Measurements from ENCODE around the gene KCNH8.
A peak's percentile ranks its signal among the peaks of the same experiment; 100 is the strongest.

The KCNH8 gene

DNA sequence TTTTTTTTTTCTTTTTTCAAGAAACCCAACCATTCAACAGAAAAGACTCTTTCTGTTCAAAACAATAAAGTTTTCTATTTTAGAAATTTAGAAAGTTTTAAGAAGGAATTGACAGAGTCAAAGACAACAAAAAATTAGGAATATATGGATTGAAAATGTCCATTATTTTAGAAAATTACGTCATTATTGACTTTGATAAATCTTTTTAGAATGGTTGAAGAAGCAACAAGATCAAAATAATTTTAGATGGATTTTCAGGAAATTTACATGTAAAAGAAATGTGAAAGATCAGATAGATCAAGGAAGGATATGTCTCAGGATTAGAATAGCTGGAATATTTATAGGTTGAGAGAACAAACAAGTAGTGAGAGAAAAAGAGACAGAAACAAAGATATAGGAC lies 8.4 kb upstream of the KCNH8 start:
- 100% methylated on average over 1 of the region's 1 CpG for WGBS (ENCODE audit: extremely low coverage, insufficient coverage, low lambda C conversion rate)
- no peak overlapping the region for H3K27ac ChIP-seq (ENCODE audit: low read depth, low read length)
- no peak overlapping the region for H3K4ac ChIP-seq (ENCODE audit: low read depth, low read length)
- H3K4me1 ChIP-seq (ENCODE audit: control insufficient read depth, low read depth, low read length), result no peaks in the 10 kb centered on the region
- H3K36me3 ChIP-seq (ENCODE audit: control insufficient read depth, insufficient read depth, low read length), result no peaks in the 10 kb centered on the region
- H3K9ac ChIP-seq (ENCODE audit: low read length), result no peak overlapping the region
- no peaks in the 10 kb centered on the region for H3K27me3 ChIP-seq (ENCODE audit: insufficient read depth, low read length, poor library complexity)
- no peak overlapping the region for H2BK15ac ChIP-seq (replicated peaks; ENCODE audit: low read depth)
- H3K4me3 ChIP-seq (ENCODE audit: low read length), result no peak overlapping the region
- no peak overlapping the region for H2BK5ac ChIP-seq (ENCODE audit: low read length)
- no peak overlapping the region for H2BK120ac ChIP-seq (ENCODE audit: low read depth, low read length)
- H3K56ac ChIP-seq (ENCODE audit: low read length), result no peak overlapping the region
- no peak overlapping the region for H3K18ac ChIP-seq (ENCODE audit: low read length)
- H3K79me2 ChIP-seq (ENCODE audit: control insufficient read depth, insufficient read depth, low read length), result no peaks in the 10 kb centered on the region
- H3K23ac ChIP-seq (ENCODE audit: low read length), result no peak overlapping the region
- H3K4me2 ChIP-seq (ENCODE audit: low read length), result no peak overlapping the region
- H3K79me1 ChIP-seq (ENCODE audit: low read length), result no peaks in the 10 kb centered on the region
- H4K8ac ChIP-seq (ENCODE audit: low read depth, low read length), result no peak overlapping the region
- no peak for DNase-seq
- H2AK5ac ChIP-seq (ENCODE audit: low read length), result no peak overlapping the region
- no peak overlapping the region for H4K5ac ChIP-seq (ENCODE audit: low read length)

DNA sequence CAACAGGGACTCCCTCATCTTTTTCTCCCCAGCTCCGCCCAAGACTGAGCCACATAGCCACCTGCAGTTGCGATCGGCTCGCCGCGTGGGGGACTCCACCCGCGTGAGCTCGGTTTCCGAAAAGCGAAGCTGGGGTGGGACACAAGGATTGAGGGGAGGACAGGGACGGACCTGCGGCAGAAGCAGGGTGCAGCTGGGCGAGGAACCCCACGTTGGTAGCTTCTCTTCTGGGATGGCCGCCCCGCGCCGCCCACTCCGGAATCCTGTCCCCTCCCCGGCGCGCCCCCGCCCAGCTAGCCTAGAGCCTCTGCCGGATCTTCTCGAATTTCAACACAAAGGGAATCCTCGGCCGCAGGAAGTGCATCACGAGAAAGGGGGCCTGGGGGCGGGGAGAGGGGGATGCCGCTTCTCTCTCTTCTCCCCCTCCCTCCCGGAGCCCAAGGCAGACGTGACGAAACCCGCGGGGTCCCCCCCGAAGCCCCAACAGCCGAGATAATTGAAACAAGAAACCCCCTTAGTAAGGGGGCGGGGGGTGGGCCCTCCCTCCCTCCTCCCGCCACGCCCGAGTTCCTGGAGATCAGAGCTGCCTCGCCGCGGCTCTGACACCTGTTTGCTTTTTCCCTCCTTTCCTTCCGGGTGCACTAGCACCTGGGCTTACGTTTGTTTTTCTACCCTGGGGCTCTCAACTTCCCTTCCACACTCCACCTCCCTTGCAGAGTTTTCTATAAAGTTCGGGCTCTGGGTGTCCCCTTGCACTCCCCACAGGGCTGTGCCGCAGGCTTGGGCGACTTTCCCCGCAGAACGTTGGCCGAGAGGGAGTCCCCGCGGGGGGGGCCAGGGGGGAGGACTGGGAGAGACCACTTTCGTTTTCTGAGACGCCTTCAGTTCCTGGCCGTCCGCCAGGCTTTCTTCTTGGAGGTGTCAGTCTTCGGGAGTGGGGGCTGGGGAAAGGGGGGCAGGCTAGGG lies 1.3 kb upstream of the KCNH8 start:
- H3K23ac ChIP-seq (ENCODE audit: low read length), result no peak overlapping the region
- peak overlapping the region; percentile 80 for H3K4me2 ChIP-seq (ENCODE audit: low read length)
- no peak overlapping the region for H3K4ac ChIP-seq (ENCODE audit: low read depth, low read length)
- peaks cover 2% of the 10 kb centered on the region for H3K4me1 ChIP-seq (ENCODE audit: control insufficient read depth, low read depth, low read length)
- H3K56ac ChIP-seq (ENCODE audit: low read length), result peak overlapping the region; percentile 96
- H3K9ac ChIP-seq (ENCODE audit: low read length), result peak overlapping the region; percentile 84
- H4K8ac ChIP-seq (ENCODE audit: low read depth, low read length), result no peak overlapping the region
- H3K79me2 ChIP-seq (ENCODE audit: control insufficient read depth, insufficient read depth, low read length), result no peaks in the 10 kb centered on the region
- H3K18ac ChIP-seq (ENCODE audit: low read length), result peak overlapping the region; percentile 81
- H3K4me3 ChIP-seq (ENCODE audit: low read length), result peak overlapping the region; percentile 90
- WGBS (ENCODE audit: extremely low coverage, insufficient coverage, low lambda C conversion rate), result no CpG with 5 or more reads among the region's 60 CpGs
- no peak overlapping the region for H2BK120ac ChIP-seq (ENCODE audit: low read depth, low read length)
- peak overlapping the region; percentile 72 for H2BK5ac ChIP-seq (ENCODE audit: low read length)
- peak; percentile 95 for DNase-seq
- H2BK15ac ChIP-seq (replicated peaks; ENCODE audit: low read depth), result no peak overlapping the region
- no peaks in the 10 kb centered on the region for H3K27me3 ChIP-seq (ENCODE audit: insufficient read depth, low read length, poor library complexity)
- H2AK5ac ChIP-seq (ENCODE audit: low read length), result no peak overlapping the region
- no peaks in the 10 kb centered on the region for H3K36me3 ChIP-seq (ENCODE audit: control insufficient read depth, insufficient read depth, low read length)
- no peak overlapping the region for H4K5ac ChIP-seq (ENCODE audit: low read length)
- H3K79me1 ChIP-seq (ENCODE audit: low read length), result peaks cover 1% of the 10 kb centered on the region
- H3K27ac ChIP-seq (ENCODE audit: low read depth, low read length), result peak overlapping the region; percentile 73

DNA sequence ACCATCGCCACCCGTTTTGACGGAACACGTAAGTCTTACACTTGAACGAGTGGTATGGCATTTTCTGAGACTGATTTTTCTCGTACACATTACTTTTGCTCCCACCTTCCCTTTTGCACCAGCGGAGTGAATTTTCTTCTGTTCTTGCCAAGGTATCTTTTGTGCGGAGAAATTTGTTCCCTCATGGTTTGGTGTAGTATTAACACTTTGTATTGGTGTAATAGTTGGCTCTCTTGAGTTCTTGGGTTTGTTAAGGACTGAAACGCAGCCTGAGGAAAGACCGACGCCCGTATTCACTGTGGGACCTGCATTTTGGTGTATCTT lies 420 bp downstream of the KCNH8 start:
- no peaks in the 10 kb centered on the region for H3K79me2 ChIP-seq (ENCODE audit: control insufficient read depth, insufficient read depth, low read length)
- no peak overlapping the region for H3K4ac ChIP-seq (ENCODE audit: low read depth, low read length)
- no peak overlapping the region for H2AK5ac ChIP-seq (ENCODE audit: low read length)
- no peaks in the 10 kb centered on the region for H3K27me3 ChIP-seq (ENCODE audit: insufficient read depth, low read length, poor library complexity)
- H4K8ac ChIP-seq (ENCODE audit: low read depth, low read length), result no peak overlapping the region
- peak overlapping the region; percentile 56 for H3K4me2 ChIP-seq (ENCODE audit: low read length)
- no peak overlapping the region for H3K27ac ChIP-seq (ENCODE audit: low read depth, low read length)
- H3K18ac ChIP-seq (ENCODE audit: low read length), result no peak overlapping the region
- WGBS (ENCODE audit: extremely low coverage, insufficient coverage, low lambda C conversion rate), result no CpG with 5 or more reads among the region's 12 CpGs
- no peak overlapping the region for H3K23ac ChIP-seq (ENCODE audit: low read length)
- H2BK15ac ChIP-seq (replicated peaks; ENCODE audit: low read depth), result no peak overlapping the region
- H3K79me1 ChIP-seq (ENCODE audit: low read length), result peaks cover 1% of the 10 kb centered on the region
- no peak overlapping the region for H2BK120ac ChIP-seq (ENCODE audit: low read depth, low read length)
- no peak overlapping the region for H4K5ac ChIP-seq (ENCODE audit: low read length)
- no peaks in the 10 kb centered on the region for H3K36me3 ChIP-seq (ENCODE audit: control insufficient read depth, insufficient read depth, low read length)
- H2BK5ac ChIP-seq (ENCODE audit: low read length), result no peak overlapping the region
- H3K9ac ChIP-seq (ENCODE audit: low read length), result peak overlapping the region; percentile 48
- H3K56ac ChIP-seq (ENCODE audit: low read length), result peak overlapping the region; percentile 88
- H3K4me1 ChIP-seq (ENCODE audit: control insufficient read depth, low read depth, low read length), result peaks cover 2% of the 10 kb centered on the region
- peak; percentile 29 for DNase-seq
- H3K4me3 ChIP-seq (ENCODE audit: low read length), result peak overlapping the region; percentile 43

DNA sequence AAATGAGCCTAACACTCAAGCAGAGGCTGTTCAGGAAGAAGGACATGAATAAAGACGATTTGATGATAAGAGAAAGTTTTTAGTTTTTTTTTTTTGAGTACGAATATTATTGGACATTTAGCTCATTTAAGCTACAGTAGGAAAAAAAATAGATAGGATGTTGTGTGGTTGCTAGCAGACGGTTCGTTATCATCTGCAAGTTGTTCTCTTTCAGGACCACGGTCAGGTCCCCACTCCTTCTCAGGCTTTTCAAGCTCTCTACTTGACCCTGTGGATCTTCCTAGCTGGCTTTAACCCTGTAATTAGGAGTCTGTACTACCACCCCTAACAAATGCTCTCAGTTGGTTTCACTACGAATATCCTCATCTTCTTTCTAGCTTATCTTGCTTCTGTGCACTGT lies 1.1 kb downstream of the KCNH8 start:
- Histone ChIP-seq H3K9ac (ENCODE audit: low read length) (no peak overlapping the region), H2AK5ac (ENCODE audit: low read length) (no peak overlapping the region), H2BK15ac (replicated peaks; ENCODE audit: low read depth) (no peak overlapping the region), H3K4me3 (ENCODE audit: low read length) (no peak overlapping the region), H3K27me3 (ENCODE audit: insufficient read depth, low read length, poor library complexity) (no peaks in the 10 kb centered on the region), H3K4me2 (ENCODE audit: low read length) (no peak overlapping the region), H3K79me2 (ENCODE audit: control insufficient read depth, insufficient read depth, low read length) (no peaks in the 10 kb centered on the region), H3K27ac (ENCODE audit: low read depth, low read length) (no peak overlapping the region), H2BK5ac (ENCODE audit: low read length) (no peak overlapping the region), H3K23ac (ENCODE audit: low read length) (no peak overlapping the region), H3K18ac (ENCODE audit: low read length) (no peak overlapping the region), H3K36me3 (ENCODE audit: control insufficient read depth, insufficient read depth, low read length) (no peaks in the 10 kb centered on the region), H3K4me1 (ENCODE audit: control insufficient read depth, low read depth, low read length) (peaks cover 2% of the 10 kb centered on the region), H4K5ac (ENCODE audit: low read length) (no peak overlapping the region), H3K56ac (ENCODE audit: low read length) (no peak overlapping the region), H4K8ac (ENCODE audit: low read depth, low read length) (no peak overlapping the region), H2BK120ac (ENCODE audit: low read depth, low read length) (no peak overlapping the region), H3K79me1 (ENCODE audit: low read length) (peaks cover 1% of the 10 kb centered on the region), H3K4ac (ENCODE audit: low read depth, low read length) (no peak overlapping the region)
- DNase-seq, result peak; percentile 84
- WGBS (ENCODE audit: extremely low coverage, insufficient coverage, low lambda C conversion rate), result no CpG with 5 or more reads among the region's 6 CpGs

DNA sequence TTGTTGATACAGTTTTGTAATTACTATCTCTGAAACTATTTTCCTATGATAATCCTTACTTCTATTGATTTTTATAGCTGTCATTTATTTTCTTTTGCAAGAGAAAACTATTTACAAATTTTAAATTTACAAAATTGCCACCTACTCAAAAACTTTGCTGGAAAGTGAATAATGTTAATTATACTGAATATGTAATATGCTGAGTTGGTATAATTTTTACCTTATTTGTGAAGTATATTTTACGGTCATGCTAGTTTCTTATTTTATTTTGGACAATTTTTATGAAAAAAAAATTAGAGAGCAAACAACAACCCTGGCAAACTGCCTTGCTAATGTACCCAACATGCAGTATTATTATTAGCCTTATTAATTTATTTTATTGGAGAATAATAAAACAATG lies 2.9 kb downstream of the KCNH8 start:
- no peak for DNase-seq
- WGBS (ENCODE audit: extremely low coverage, insufficient coverage, low lambda C conversion rate), result no CpG with 5 or more reads among the region's 1 CpG
- Histone ChIP-seq H3K79me2 (ENCODE audit: control insufficient read depth, insufficient read depth, low read length) (no peaks in the 10 kb centered on the region), H4K8ac (ENCODE audit: low read depth, low read length) (no peak overlapping the region), H3K27me3 (ENCODE audit: insufficient read depth, low read length, poor library complexity) (no peaks in the 10 kb centered on the region), H2BK15ac (replicated peaks; ENCODE audit: low read depth) (no peak overlapping the region), H3K18ac (ENCODE audit: low read length) (no peak overlapping the region), H4K5ac (ENCODE audit: low read length) (no peak overlapping the region), H3K79me1 (ENCODE audit: low read length) (peaks cover 1% of the 10 kb centered on the region), H2BK120ac (ENCODE audit: low read depth, low read length) (no peak overlapping the region), H3K9ac (ENCODE audit: low read length) (no peak overlapping the region), H3K4me2 (ENCODE audit: low read length) (no peak overlapping the region), H3K27ac (ENCODE audit: low read depth, low read length) (no peak overlapping the region), H3K4me1 (ENCODE audit: control insufficient read depth, low read depth, low read length) (peaks cover 2% of the 10 kb centered on the region), H3K23ac (ENCODE audit: low read length) (no peak overlapping the region), H3K4me3 (ENCODE audit: low read length) (no peak overlapping the region), H3K56ac (ENCODE audit: low read length) (no peak overlapping the region), H3K4ac (ENCODE audit: low read depth, low read length) (no peak overlapping the region), H3K36me3 (ENCODE audit: control insufficient read depth, insufficient read depth, low read length) (no peaks in the 10 kb centered on the region), H2BK5ac (ENCODE audit: low read length) (no peak overlapping the region), H2AK5ac (ENCODE audit: low read length) (no peak overlapping the region)
